Neural crest cell (in vitro differentiated cells): Measurements from ENCODE around the gene EVA1A. TPM values are rescaled to one million over a fixed set of nuclear protein-coding genes. Genes with fewer than 3 reads are reported as not detected.

Experiments used
- DNase-seq: peaks from one replicate; pipeline ENCODE4 v3.0.0; 2021; ENCODE audit warnings: low read depth, mixed read lengths, low spot score
- H3K27ac Mint-ChIP-seq: one replicate; pipeline ENCODE4 v1.8.0; 2021; ENCODE audit warnings: mild to moderate bottlenecking, mixed read lengths; ENCODE audit not compliant: unreplicated experiment
- H3K27me3 Mint-ChIP-seq: 2 replicates; pipeline ENCODE4 v1.8.0; 2021; ENCODE audit warnings: low read depth, mild to moderate bottlenecking, mixed read lengths
- H3K36me3 Mint-ChIP-seq: 2 replicates; pipeline ENCODE4 v1.8.0; 2021; ENCODE audit warnings: low read depth, mild to moderate bottlenecking, mixed read lengths
- H3K4me1 Mint-ChIP-seq: 2 replicates; pipeline ENCODE4 v1.8.0; 2021; ENCODE audit warnings: mixed read lengths
- H3K4me3 Mint-ChIP-seq: one replicate; pipeline ENCODE4 v1.8.0; 2021; ENCODE audit warnings: mild to moderate bottlenecking, mixed read lengths
- H3K9me3 Mint-ChIP-seq: 2 replicates; pipeline ENCODE4 v1.8.0; 2021; ENCODE audit warnings: mixed read lengths
- CTCF ChIP-seq: fragments of 200-600 bp; sonication (generic); conservative IDR thresholded peaks from 2 replicates; pipeline ENCODE4 v1.5.0; 2021; ENCODE audit warnings: antibody characterized with exemption, mild to moderate bottlenecking
- total RNA-seq: library from RNA; stranded (reverse); gene quantifications from 2 replicates; pipeline ENCODE4 v1.2.1, GENCODE V29; 2021

The EVA1A gene
- total RNA-seq, 1 donor from 2014 or later, result 3.8 TPM

DNA sequence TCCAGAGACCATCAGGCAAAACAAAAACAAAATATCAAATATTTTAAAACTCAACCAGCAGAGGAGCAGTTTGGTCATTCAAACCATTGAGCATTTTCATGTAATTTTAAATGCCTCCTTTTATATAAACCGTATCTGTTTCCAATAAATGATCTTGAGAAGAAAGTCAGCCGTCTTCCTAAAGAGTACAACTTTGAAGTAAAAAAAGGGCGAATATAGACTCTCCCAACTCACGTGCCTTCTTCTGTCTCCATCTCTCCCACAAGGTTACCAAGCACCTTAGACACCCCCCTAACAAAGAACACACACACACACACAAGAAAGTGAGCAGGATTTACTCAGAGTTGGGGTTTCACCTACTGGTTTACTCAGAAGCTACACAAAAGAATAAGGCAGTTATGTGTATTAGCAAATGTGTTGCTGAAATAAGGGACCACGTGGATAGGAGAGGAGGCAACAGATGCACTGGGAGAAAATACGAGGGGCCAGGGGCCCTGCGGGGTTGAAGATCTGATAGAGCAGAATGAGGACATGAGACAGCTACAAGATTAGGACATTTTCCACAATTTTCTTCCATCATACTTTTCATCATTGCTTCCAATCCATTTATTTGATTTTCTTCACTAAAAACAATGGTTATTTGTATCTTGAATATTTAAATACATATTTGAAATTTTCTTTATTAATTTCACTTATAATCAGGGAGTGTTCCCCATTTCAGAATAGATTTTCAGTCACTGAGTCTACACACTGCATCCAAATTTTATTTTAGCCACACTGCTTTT is 45.0 kb downstream of the EVA1A start:
- no peak for DNase-seq
- Mint-ChIP-seq H3K4me3 (no peak overlapping the region), H3K9me3 (peaks cover 6% of the 10 kb centered on the region), H3K27ac (no peak overlapping the region), H3K36me3 (peaks cover 25% of the 10 kb centered on the region), H3K4me1 (no peaks in the 10 kb centered on the region), H3K27me3 (no peaks in the 10 kb centered on the region)
- TF ChIP-seq CTCF, result no peak

DNA sequence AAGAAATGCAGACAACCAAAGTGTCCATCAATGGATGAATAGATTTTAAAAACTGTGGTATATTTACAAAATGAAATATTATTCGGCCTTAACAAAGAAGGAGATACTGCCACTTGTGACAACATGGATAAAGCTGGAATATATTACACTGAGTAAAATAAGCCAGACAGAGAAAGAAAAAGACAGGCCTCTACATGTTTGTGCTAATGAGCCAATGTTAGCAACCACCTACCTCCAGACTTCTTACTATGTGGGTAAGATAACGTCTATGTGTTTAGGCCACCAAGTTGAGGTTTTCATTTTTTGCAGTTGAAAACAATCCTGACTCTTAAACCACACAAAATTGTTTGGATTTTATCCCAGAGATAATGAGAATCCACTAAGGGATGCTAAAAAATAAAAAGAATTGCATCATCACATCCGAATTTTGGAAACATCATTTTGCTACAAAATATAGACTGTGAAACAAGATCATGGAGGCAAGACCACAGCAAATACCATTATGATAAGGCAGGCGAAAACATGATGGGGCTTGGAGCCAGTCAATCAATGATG is 47.0 kb downstream of the EVA1A start:
- DNase-seq, result no peak
- H3K4me1 Mint-ChIP-seq, result no peaks in the 10 kb centered on the region
- no peaks in the 10 kb centered on the region for H3K27me3 Mint-ChIP-seq
- no peak overlapping the region for H3K4me3 Mint-ChIP-seq
- no peak for TF ChIP-seq CTCF
- peaks cover 24% of the 10 kb centered on the region for H3K36me3 Mint-ChIP-seq
- H3K9me3 Mint-ChIP-seq, result peaks cover 6% of the 10 kb centered on the region
- H3K27ac Mint-ChIP-seq, result no peak overlapping the region

DNA sequence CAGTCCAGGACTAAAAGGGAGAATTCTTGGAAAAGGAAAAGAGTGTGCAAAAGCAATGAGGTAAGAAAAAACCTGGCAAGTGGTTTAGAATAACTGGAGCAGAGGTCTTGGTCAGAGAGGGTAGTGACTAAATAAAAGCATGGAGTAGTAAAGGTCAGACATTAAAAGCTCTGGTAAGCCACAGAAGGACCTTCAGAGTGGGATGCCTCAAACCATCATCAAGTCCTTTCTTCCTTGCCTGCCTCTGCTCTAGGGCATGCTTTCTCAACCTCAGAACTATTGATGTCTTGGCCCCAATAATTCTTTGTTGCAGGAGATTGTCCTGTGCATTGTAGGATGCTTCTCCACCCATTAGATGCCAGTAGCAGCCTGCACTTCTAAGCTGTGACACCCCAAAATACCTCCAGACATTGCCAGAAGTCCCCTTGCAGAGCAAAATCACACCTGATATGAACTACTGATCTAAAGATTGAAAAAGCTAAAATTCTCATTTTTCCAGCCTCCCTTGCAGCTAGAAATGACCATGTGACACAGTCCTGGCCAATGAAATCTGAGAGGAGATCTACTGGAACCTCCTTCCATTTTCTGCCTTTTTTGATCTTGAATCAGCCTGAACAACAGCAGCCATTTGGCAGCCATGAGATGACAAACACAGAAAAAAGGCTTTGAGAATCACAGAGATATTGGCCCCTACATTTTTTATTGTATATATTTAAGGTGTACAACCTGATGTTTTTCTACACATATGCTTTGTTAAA is 48.1 kb downstream of the EVA1A start:
- no peak for TF ChIP-seq CTCF
- Mint-ChIP-seq H3K27me3 (no peaks in the 10 kb centered on the region), H3K27ac (no peak overlapping the region), H3K4me3 (no peak overlapping the region), H3K9me3 (peaks cover 6% of the 10 kb centered on the region), H3K4me1 (no peaks in the 10 kb centered on the region), H3K36me3 (peaks cover 24% of the 10 kb centered on the region)
- DNase-seq, result no peak

DNA sequence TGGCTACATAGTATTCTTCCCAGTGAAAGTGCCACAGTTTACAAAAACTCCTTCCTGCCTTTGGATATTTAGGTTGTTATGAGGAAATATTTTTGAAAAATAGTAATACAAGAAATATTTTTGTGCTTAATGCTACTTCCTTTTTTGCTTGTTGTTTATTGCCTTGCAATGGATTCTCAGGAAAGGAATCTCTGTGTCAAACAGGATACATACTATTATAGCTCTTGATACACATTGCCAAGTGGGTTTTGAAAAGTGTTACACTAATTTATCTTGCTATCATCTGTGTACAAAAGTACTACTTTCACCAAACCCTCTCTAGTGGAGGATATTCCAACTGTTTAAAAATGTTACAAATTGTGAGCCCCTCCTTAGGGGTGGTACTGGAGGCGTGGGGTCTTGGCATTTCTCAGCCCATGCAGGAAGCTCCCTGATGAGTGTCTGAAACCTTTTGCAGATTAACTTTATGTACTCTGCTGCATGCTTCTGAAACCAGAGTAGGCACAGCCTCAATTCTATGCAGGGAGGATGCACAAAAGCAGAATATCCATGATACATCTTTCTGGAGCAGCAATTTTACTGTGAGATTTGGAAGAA is 54.5 kb downstream of the EVA1A start:
- H3K36me3 Mint-ChIP-seq, result peaks cover 2% of the 10 kb centered on the region
- TF ChIP-seq CTCF, result no peak
- no peak for DNase-seq
- no peak overlapping the region for H3K27ac Mint-ChIP-seq
- H3K9me3 Mint-ChIP-seq, result no peaks in the 10 kb centered on the region
- H3K4me1 Mint-ChIP-seq, result peaks cover 12% of the 10 kb centered on the region
- H3K27me3 Mint-ChIP-seq, result no peaks in the 10 kb centered on the region
- no peak overlapping the region for H3K4me3 Mint-ChIP-seq

DNA sequence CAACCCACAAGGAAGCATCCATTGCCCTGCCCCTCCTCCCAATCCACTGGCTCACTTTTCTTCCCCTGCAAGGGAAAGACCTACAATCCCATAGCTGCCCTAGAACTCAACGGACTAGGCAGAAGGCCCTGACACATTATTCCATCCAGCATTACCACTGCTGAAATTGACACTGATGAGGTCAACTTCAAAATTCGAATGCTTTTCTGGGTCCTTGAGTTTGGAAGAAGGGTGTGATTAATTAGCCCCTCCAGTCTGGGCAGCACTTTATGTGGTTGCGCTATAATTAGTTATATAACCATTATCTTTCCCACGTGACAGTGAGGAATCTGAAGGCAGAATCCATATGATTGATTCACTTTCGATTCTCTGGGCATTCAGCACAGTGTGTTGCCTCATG is 55.7 kb downstream of the EVA1A start:
- peaks cover 20% of the 10 kb centered on the region for H3K4me1 Mint-ChIP-seq
- peaks cover 2% of the 10 kb centered on the region for H3K36me3 Mint-ChIP-seq
- no peak for DNase-seq
- no peaks in the 10 kb centered on the region for H3K27me3 Mint-ChIP-seq
- TF ChIP-seq CTCF, result no peak
- no peak overlapping the region for H3K4me3 Mint-ChIP-seq
- no peak overlapping the region for H3K27ac Mint-ChIP-seq
- H3K9me3 Mint-ChIP-seq, result no peaks in the 10 kb centered on the region
